Measurements from ENCODE around the gene ZNF84.

- TF ChIP-seq CTCF (IDR thresholded peaks at IDR 0.05) = no peak
- TF ChIP-seq EP300 (IDR thresholded peaks at IDR 0.05) = no peak
These were observed 68.9 kb downstream of the ZNF84 start for GRCh38 chr12:133106253-133106652.
